IPS DF 6.9 (cell line): ENCODE data around the gene ZNF786.
A peak's percentile ranks its signal among the peaks of the same experiment; 100 is the strongest.
"Not testable (repeated sequence)": the region's sequence is repeated elsewhere in the genome, so short reads cannot be mapped to it uniquely, and the experiment has no call there.

Experiments
- DNase-seq: peaks from one replicate; pipeline ENCODE4 v3.0.0-alpha.2; 2013; ENCODE audit warnings: low read depth, low spot score
- H3K27ac ChIP-seq: one replicate; pipeline ENCODE4 v1.5.1; 2013; ENCODE audit warnings: low read length, control low read depth
- H3K27me3 ChIP-seq: 2 replicates; pipeline ENCODE4 v1.6.1; 2013; ENCODE audit warnings: mild to moderate bottlenecking, low read length; ENCODE audit not compliant: control insufficient read depth, insufficient read depth
- H3K36me3 ChIP-seq: 2 replicates; pipeline ENCODE4 v1.6.1; 2013; ENCODE audit warnings: low read length; ENCODE audit not compliant: control insufficient read depth, insufficient read depth
- H3K4me1 ChIP-seq: 2 replicates; pipeline ENCODE4 v1.6.1; 2013; ENCODE audit warnings: low read length; ENCODE audit not compliant: control insufficient read depth, insufficient read depth
- H3K4me3 ChIP-seq: 2 replicates; pipeline ENCODE4 v1.5.1; 2013; ENCODE audit warnings: mild to moderate bottlenecking, low read length
- H3K9me3 ChIP-seq: 2 replicates; pipeline ENCODE4 v1.6.1; 2013; ENCODE audit warnings: low read length, inconsistent platforms; ENCODE audit not compliant: control insufficient read depth, insufficient read depth
- WGBS: extraction: QIAGEN DNeasy Blood & Tissue Kit; methylation state at CpG from one replicate; pipeline ENCODE4 v1.1.7; 2013; ENCODE audit warnings: mixed read lengths, missing lambda C conversion rate; ENCODE audit not compliant: insufficient read length, insufficient coverage; 5-methylcytosine and 5-hydroxymethylcytosine counted together

The ZNF786 gene

DNA sequence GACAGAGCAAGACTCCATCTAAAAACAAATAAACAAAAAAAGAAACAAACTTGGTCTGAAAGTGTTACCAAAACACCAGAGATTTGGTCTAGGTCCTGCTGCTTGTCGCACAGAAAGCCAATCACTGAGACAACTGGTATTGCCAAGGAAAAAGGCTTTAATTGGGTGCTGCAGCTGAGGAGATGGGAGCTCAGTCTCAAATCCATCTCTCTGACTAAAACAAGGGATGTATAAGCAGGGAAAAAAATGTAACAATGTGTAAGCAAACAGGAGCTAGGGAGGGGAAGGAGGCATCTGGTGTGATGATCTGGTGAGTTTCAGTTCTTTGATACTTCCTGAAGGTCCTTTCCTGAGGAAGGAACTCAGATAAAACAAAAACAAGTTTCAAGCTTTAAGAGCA lies 53.8 kb downstream of the ZNF786 start:
- no peak for DNase-seq
- H3K27ac ChIP-seq, result no peak overlapping the region
- H3K9me3 ChIP-seq, result no peaks in the 10 kb centered on the region
- no peaks in the 10 kb centered on the region for H3K27me3 ChIP-seq
- H3K36me3 ChIP-seq, result no peaks in the 10 kb centered on the region
- H3K4me3 ChIP-seq, result no peak overlapping the region
- WGBS, result no CpG with 5 or more reads among the region's 1 CpG
- H3K4me1 ChIP-seq, result no peaks in the 10 kb centered on the region

DNA sequence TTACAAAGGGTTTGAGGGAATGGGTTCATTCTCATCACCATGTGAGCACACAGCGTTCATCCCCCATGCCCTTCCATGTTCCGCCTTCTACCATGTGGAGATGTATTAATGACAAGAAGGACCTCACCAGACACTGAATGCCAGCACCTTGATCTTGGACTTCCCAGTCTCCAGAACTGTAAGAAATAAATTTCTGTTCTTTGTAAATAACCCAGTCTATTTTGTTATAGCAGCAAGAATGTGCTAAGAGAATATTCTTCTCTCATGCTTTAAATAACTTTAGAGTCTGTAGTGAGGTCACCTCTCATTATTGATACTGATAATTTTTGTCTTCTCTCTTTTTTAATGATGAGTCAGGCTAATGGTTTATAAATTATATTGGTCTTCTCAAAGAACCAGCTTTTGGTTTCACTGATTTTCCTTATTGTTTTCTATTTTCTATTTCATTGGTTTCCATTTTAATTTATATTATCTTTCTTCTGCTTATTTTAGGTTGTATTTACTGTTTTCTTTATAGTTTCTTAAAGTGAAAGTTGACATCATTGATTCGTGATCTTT lies 59.1 kb downstream of the ZNF786 start:
- no CpG with 5 or more reads among the region's 3 CpGs for WGBS
- no peaks in the 10 kb centered on the region for H3K36me3 ChIP-seq
- no peak overlapping the region for H3K27ac ChIP-seq
- H3K27me3 ChIP-seq, result no peaks in the 10 kb centered on the region
- no peaks in the 10 kb centered on the region for H3K4me1 ChIP-seq
- no peak for DNase-seq
- no peak overlapping the region for H3K4me3 ChIP-seq
- no peaks in the 10 kb centered on the region for H3K9me3 ChIP-seq

- H3K27me3 ChIP-seq, H3K4me1 ChIP-seq: not testable (repeated sequence)
Observed at GRCh38 chr7:149030439-149030838, 60.1 kb downstream of the ZNF786 start.

GRCh38 chr7:149028346-149029109 lies 62.0 kb downstream of the ZNF786 start, which contains the start of gene PDIA4:
PDIA4 (minus strand) TSS chr7:149028505; CDS start chr7:149028408, 97 bp downstream.
- Histone ChIP-seq H3K36me3 (no peaks in the 10 kb centered on the region), H3K4me1 (no peaks in the 10 kb centered on the region), H3K9me3 (no peaks in the 10 kb centered on the region), H3K27ac (no peak within 1 kb of the TSS), H3K27me3 (no peaks in the 10 kb centered on the region), H3K4me3 (peak within 1 kb of the TSS; percentile 88)
- no CpG with 5 or more reads among the region's 87 CpGs for WGBS
- DNase-seq, result peak; percentile 88

More at GRCh38 chr7:149030439-149030838, 60.1 kb downstream of the ZNF786 start:
- H3K36me3 ChIP-seq, H3K9me3 ChIP-seq, H3K4me3 ChIP-seq, H3K27ac ChIP-seq, DNase-seq: not testable (repeated sequence)
- WGBS, result no CpG with 5 or more reads among the region's 9 CpGs

DNA sequence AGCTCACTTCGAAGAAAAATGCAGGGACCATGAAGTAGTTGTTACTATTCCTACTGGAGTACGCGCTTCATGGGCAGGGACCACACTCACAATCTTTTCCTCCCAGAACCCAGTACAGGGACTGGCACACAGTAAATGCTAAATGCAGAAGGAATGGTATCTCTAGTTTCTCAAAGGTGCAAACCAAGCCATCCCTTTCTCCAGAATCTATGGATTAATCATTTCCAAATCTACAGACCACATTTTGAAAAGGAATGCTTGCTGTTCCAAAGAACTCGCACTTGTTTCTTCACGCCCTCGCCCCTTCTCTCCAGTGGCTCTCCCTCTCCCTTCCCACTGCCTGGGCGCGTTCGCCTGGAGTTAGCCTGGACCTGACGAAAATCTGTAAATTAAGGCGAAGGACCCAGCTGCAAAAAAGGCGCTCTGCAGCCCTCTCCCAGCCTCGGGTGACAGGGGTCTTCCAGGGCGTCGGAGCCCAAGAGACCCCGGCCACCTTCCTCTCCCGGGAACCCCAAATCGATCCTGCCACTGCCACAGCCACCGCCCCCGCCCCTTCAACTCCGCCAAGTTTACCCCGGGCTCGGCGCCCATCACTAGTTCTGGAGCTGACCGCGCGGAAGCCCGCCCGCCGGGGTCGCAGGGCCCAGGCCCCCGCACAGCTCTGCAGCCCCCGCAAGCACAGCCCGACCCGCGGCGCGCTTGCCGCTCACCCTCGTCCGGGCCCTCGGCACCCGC lies 62.7 kb downstream of the ZNF786 start:
- no CpG with 5 or more reads among the region's 43 CpGs for WGBS
- DNase-seq, result no peak

DNA sequence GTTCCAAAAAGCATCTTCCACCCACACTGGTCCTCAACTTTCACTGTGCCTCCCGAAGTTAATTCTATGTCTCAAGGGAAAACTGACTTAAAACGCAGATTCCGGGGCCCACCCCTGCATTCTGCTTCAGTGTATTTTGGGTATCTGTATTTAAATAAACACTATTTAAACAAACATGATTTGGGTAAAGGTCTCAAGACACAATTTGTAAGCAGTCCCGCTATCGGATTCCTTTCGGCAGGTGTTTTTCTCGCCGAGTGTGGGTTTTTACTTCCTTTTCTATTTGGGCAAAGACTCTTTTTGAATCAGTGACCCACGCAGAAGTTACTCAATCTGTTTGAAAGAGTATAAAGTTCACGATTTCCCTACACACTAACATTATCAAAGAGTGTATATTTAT lies 63.5 kb downstream of the ZNF786 start:
- no CpG with 5 or more reads among the region's 10 CpGs for WGBS
- DNase-seq, result no peak
- Histone ChIP-seq H3K9me3 (no peaks in the 10 kb centered on the region), H3K27ac (no peak overlapping the region), H3K4me1 (no peaks in the 10 kb centered on the region), H3K27me3 (no peaks in the 10 kb centered on the region), H3K4me3 (no peak overlapping the region), H3K36me3 (0 out of 2 replicates have a peak, but pooled peaks cover 4% of the 10 kb centered on the region)

More for the DNA sequence above, 62.7 kb downstream of the ZNF786 start:
- Histone ChIP-seq H3K4me3 (peak overlapping the region; percentile 88), H3K9me3 (no peaks in the 10 kb centered on the region), H3K27ac (no peak overlapping the region), H3K4me1 (no peaks in the 10 kb centered on the region), H3K36me3 (no peaks in the 10 kb centered on the region), H3K27me3 (no peaks in the 10 kb centered on the region)

- Histone ChIP-seq H3K27ac (no peak overlapping the region), H3K27me3 (no peaks in the 10 kb centered on the region), H3K4me1 (peaks cover 3% of the 10 kb centered on the region; the same call in 1 of the 2 replicates), H3K36me3 (peaks cover 15% of the 10 kb centered on the region; the same call in 1 of the 2 replicates), H3K9me3 (no peaks in the 10 kb centered on the region), H3K4me3 (no peak overlapping the region)
- whole genome bisulfite sequencing, result no CpG with 5 or more reads among the region's 7 CpGs
- DNase-seq, result no peak
Observed at GRCh38 chr7:149023662-149024061, 66.9 kb downstream of the ZNF786 start.

GRCh38 chr7:149022756-149023360 lies 67.7 kb downstream of the ZNF786 start:
- no peak for DNase-seq
- Histone ChIP-seq H3K36me3 (peaks cover 15% of the 10 kb centered on the region; the same call in 1 of the 2 replicates), H3K4me3 (no peak overlapping the region), H3K27me3 (no peaks in the 10 kb centered on the region), H3K9me3 (no peaks in the 10 kb centered on the region), H3K4me1 (peaks cover 3% of the 10 kb centered on the region; the same call in 1 of the 2 replicates), H3K27ac (no peak overlapping the region)
- no CpG with 5 or more reads among the region's 6 CpGs for WGBS

DNA sequence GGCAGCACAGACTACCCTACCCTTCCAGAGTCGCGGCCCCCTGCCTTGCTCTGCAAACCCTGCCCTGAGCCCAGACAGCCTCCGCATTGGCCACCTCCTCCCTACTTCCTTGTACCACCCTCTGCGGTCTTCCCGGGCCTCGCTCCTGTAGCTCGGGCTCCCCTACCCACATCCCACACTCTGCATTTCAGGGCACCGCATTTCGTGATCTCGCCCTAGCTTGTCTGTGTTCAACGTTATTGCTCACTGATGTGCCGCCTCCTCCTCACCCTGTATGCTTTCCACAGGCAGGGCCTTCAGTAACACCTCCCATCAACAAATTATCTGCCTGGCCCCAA lies 68.8 kb downstream of the ZNF786 start:
- no peaks in the 10 kb centered on the region for H3K9me3 ChIP-seq
- no peak overlapping the region for H3K27ac ChIP-seq
- no peak overlapping the region for H3K4me3 ChIP-seq
- DNase-seq, result no peak
- peaks cover 3% of the 10 kb centered on the region; the same call in 1 of the 2 replicates for H3K4me1 ChIP-seq
- no peaks in the 10 kb centered on the region for H3K27me3 ChIP-seq
- H3K36me3 ChIP-seq, result peaks cover 18% of the 10 kb centered on the region; the same call in 1 of the 2 replicates
- WGBS, result no CpG with 5 or more reads among the region's 12 CpGs

- DNase-seq, result no peak
- Histone ChIP-seq H3K4me3 (no peak overlapping the region), H3K4me1 (peaks cover 3% of the 10 kb centered on the region; the same call in 1 of the 2 replicates), H3K27ac (no peak overlapping the region), H3K27me3 (no peaks in the 10 kb centered on the region), H3K9me3 (no peaks in the 10 kb centered on the region), H3K36me3 (peaks cover 18% of the 10 kb centered on the region; the same call in 1 of the 2 replicates)
- WGBS, result no CpG with 5 or more reads among the region's 11 CpGs
Observed at GRCh38 chr7:149020483-149020882, 70.0 kb downstream of the ZNF786 start.
